Cardiac ventricle fibroblast (primary cell): ENCODE results near the gene ZSCAN29. TPM values are rescaled to one million over a fixed set of nuclear protein-coding genes. Genes with fewer than 3 reads are reported as not detected.

Experiments
- total RNA-seq: library from RNA; depleted of rRNA; stranded (reverse); fragments of >200 nt; gene quantifications from 2 replicates; pipeline ENCODE4 v1.2.3, GENCODE V29; 2015

ZSCAN29 gene
- total RNA-seq: 12.4 and 18.7 TPM in 2 replicates

DNA sequence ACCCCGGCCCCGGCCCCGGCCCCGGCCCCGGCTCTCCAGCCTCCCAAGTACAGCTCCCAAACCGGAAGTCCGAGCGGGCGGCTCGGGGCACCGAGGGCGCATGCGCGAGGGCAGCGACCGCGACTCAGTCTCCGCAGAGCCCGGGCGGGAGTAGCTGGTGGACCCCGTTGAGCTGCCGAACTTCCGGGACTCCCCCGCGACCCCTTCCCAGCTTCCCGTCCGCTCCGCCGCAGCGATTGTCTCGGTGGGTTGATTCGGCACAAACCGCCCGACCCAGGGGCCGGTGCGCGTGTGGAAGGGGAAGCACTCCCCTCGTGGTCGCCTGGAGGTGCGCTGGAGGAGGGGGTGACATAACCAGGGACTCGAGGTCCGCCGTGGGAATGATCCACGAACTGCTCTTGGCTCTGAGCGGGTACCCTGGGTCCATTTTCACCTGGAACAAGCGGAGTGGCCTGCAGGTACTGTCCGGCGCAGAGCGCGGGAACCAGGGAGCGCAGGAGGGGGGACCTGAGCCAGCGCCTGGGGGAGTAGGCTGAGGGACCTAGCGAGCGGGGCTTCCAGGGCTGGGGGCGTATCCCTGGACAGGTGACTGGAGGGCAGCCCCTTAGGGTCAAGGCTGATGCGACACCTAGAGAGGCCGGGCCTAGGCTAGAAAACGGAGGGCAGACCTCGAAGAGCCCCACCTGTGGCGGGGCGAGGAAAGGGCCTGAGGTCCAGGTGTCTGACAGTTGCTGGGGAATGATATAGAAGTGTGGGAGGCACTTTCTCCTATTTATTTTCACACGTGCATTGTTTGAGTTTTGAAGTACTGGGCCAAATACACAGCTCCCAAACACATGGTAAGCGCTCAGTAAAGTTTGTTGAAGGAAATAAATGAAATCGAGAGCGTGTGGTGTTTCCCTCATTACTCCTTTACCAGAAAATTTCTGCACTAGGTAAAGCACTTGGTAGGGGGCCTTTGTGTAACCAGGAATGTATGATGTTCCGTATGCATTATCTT is at the start of gene ZSCAN29, which contains the start of gene TUBGCP4:
Gene ZSCAN29 (minus strand): TSS at position 69 of the 1,000 bp plus-strand sequence. CDS start 1,130 bp downstream, outside the sequence.
Gene TUBGCP4 (plus strand): TSS at position 127 of the 1,000 bp plus-strand sequence. CDS start 254 bp downstream, at position 381.

DNA sequence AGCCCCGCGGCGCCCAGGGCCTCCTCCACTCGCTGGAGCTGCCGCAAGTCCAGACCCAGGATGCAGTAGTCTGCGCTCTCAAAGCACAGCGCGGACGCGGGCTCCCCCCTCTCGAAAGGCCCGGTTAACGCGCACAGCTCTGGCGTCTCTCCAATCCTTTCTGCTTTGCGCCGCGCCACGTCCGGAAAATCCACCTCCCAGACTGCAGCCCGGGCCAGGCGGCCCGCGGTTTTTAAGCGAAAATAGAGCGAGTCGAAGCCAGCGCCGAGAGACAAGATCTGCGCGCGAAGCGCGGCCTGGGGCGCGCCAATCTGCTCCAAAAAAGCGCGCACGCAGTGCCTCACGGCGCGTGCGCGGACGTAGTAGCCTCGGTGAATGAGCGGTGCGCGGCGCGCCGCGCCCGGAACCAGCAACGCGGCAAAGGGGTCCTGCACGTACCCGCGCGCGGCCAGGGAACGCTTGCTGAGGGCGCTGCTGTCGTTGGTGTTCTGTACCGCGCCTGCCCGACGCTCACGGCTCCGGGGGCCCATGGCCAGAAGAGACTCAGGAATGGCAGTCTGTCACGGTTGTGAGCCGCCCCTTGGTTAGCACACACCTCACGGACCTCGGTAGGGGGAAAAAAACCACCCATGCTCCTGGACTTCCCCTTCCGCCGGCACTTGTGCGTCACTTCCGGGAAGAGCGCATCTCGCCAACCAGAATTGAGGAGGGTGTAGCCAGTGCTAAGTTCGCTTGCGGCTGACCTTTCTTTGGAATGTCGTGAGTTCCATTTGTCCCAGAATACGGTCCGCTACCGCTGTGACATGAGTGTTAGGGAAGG is 40.7 kb downstream of the ZSCAN29 start, which contains the start of gene LCMT2:
Gene LCMT2 (minus strand): TSS at position 614 of the 820 bp plus-strand sequence. CDS start 84 bp downstream, at position 530.

Other genes with a start within 250 kb of the ZSCAN29 start
- 2.1 and 2.7 TPM in 2 replicates for gene TMEM62, start 237.5 kb downstream of the ZSCAN29 start, total RNA-seq
- 22.6 and 26.0 TPM in 2 replicates for gene CCNDBP1, start 185.6 kb downstream of the ZSCAN29 start, total RNA-seq
- not detected in 2 replicates for gene EPB42, start 150.0 kb downstream of the ZSCAN29 start, total RNA-seq
- not detected in 2 replicates for gene TGM5, start 104.1 kb downstream of the ZSCAN29 start, total RNA-seq
- not detected in 2 replicates for gene TGM7, start 68.8 kb downstream of the ZSCAN29 start, total RNA-seq
- gene LCMT2, start 40.5 kb downstream of the ZSCAN29 start, total RNA-seq: 2.7 and 5.4 TPM in 2 replicates
- gene TUBGCP4, start 58 bp upstream of the ZSCAN29 start, total RNA-seq: 10.0 and 11.8 TPM in 2 replicates
- gene TP53BP1, start 122.1 kb upstream of the ZSCAN29 start, total RNA-seq: 25.0 and 40.4 TPM in 2 replicates
- 22.8 and 24.6 TPM in 2 replicates for gene MAP1A, start 146.6 kb upstream of the ZSCAN29 start, total RNA-seq
- 3.3 and 3.8 TPM in 2 replicates for gene PPIP5K1, start 219.2 kb upstream of the ZSCAN29 start, total RNA-seq
- 0.39 TPM in 1 of 2 replicates, not detected in the other for gene CKMT1B, start 223.0 kb upstream of the ZSCAN29 start, total RNA-seq
- not detected in 2 replicates for gene STRC, start 247.8 kb upstream of the ZSCAN29 start, total RNA-seq